ENCODE data around the gene ANKS3. TPM values are rescaled to one million over a fixed set of nuclear protein-coding genes. Genes with fewer than 3 reads are reported as not detected.

Gene ANKS3
- total RNA-seq, 4 donors from 2014 or later, result 11.5 to 36.5 (median 20.0) TPM

GRCh38 chr16:4768549-4769305 lies 34.7 kb upstream of the ANKS3 start:
- H3K4me3 ChIP-seq, result peak overlapping the region; percentile 92
- H3K36me3 ChIP-seq, result peaks cover 8% of the 10 kb centered on the region
- H3K27me3 ChIP-seq, result no peaks in the 10 kb centered on the region
- TF ChIP-seq EP300 (IDR thresholded peaks at IDR 0.05) (no peak), POLR2AphosphoS5 (IDR thresholded peaks at IDR 0.05) (peak in 1 of 3 donors; percentile 38), POLR2A (IDR thresholded peaks at IDR 0.05) (peak; percentile 36 to 48), CTCF (IDR thresholded peaks at IDR 0.05) (no peak)
- H3K4me1 ChIP-seq, result peaks cover 35% of the 10 kb centered on the region
- peak; percentile 98 to 99 for DNase-seq (ENCODE audit: low spot score in 2 of 2)
- WGBS, result 15% methylated on average over 10 of the region's 48 CpGs
- no peaks in the 10 kb centered on the region for H3K9me3 ChIP-seq
- peak overlapping the region; percentile 89 for H3K27ac ChIP-seq

- no peaks in the 10 kb centered on the region for H3K9me3 ChIP-seq
- peaks cover 15% of the 10 kb centered on the region for H3K36me3 ChIP-seq
- H3K4me3 ChIP-seq, result peak overlapping the region; percentile 92
- 38% methylated on average over 17 of the region's 17 CpGs for WGBS
- DNase-seq (ENCODE audit: low spot score in 2 of 2), result no peak
- no peak for TF ChIP-seq CTCF (IDR thresholded peaks at IDR 0.05)
- no peak for TF ChIP-seq POLR2A (IDR thresholded peaks at IDR 0.05)
- TF ChIP-seq EP300 (IDR thresholded peaks at IDR 0.05), result no peak
- TF ChIP-seq POLR2AphosphoS5 (IDR thresholded peaks at IDR 0.05), result no peak
- peak overlapping the region; percentile 89 for H3K27ac ChIP-seq
- no peaks in the 10 kb centered on the region for H3K27me3 ChIP-seq
- H3K4me1 ChIP-seq, result peaks cover 35% of the 10 kb centered on the region
Measured at GRCh38 chr16:4767872-4768548, 33.9 kb upstream of the ANKS3 start.

- peaks cover 25% of the 10 kb centered on the region for H3K36me3 ChIP-seq
- H3K27ac ChIP-seq, result peak within 1 kb of the TSS; percentile 89
- H3K4me3 ChIP-seq, result peak within 1 kb of the TSS; percentile 92
- peak; percentile 99 for DNase-seq (ENCODE audit: low spot score in 2 of 2)
- H3K27me3 ChIP-seq, result no peaks in the 10 kb centered on the region
- peak in 1 of 2 donors; percentile 16 for TF ChIP-seq POLR2A (IDR thresholded peaks at IDR 0.05)
- TF ChIP-seq POLR2AphosphoS5 (IDR thresholded peaks at IDR 0.05), result peak in 2 of 3 donors; percentile 6 to 29
- no peak for TF ChIP-seq EP300 (IDR thresholded peaks at IDR 0.05)
- TF ChIP-seq CTCF (IDR thresholded peaks at IDR 0.05), result no peak
- H3K4me1 ChIP-seq, result peaks cover 35% of the 10 kb centered on the region
- WGBS, result 6% methylated on average over 36 of the region's 72 CpGs
- H3K9me3 ChIP-seq, result no peaks in the 10 kb centered on the region
Measured at GRCh38 chr16:4766875-4767628, 33.0 kb upstream of the ANKS3 start, which contains the start of gene ZNF500. Gene ZNF500, minus strand, starts transcription at chr16:4767162. Its CDS starts 1,184 bp downstream, at chr16:4765978.

- no peaks in the 10 kb centered on the region for H3K9me3 ChIP-seq
- H3K27me3 ChIP-seq, result no peaks in the 10 kb centered on the region
- H3K36me3 ChIP-seq, result peaks cover 38% of the 10 kb centered on the region
- no peak overlapping the region for H3K27ac ChIP-seq
- H3K4me3 ChIP-seq, result peak overlapping the region; percentile 92
- WGBS, result 38% methylated on average over 7 of the region's 26 CpGs
- TF ChIP-seq CTCF (IDR thresholded peaks at IDR 0.05) (no peak), EP300 (IDR thresholded peaks at IDR 0.05) (no peak), POLR2AphosphoS5 (IDR thresholded peaks at IDR 0.05) (no peak)
- no peak for DNase-seq (ENCODE audit: low spot score in 2 of 2)
- H3K4me1 ChIP-seq, result peaks cover 35% of the 10 kb centered on the region
Measured at GRCh38 chr16:4765511-4766474, 31.7 kb upstream of the ANKS3 start.
